ENCODE results near the gene E2F8.

DNA sequence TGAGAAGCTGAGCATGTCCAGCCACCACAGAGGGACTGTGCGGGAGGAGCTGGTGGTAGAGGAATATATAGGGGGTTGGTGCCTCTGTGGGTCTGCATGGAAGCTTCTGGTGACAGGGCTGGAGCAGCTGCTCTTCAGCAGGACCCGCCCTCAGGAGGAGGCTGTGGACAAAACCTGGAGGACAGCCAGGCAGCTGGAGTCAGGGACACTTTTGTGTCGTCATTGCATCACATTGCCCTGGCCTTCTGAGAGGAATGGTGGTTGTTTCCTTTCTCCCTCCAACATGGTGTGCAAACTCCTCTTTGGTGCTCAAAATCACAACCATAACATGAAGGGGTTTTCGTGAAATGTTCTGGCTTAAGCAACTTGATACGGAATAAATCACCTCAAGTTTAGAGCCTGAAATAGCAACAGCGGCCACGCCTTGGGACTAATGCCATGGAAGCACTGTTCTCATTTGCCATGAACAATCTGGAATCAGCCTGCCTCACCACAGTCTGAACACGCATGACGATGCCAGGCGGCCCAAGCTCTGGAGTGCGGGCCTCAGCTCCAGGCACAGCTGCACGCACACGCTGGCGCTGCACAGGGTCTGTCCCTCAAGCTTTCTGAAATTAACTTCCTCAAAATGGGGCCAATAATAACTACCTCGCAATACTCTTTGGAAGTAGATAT, 21.8 kb downstream of the E2F8 start:
- TF ChIP-seq POLR2A (IDR thresholded peaks at IDR 0.05; ENCODE audit: low read depth, low read length) (no peak), SPI1 (IDR thresholded peaks at IDR 0.05; ENCODE audit: low read depth, low read length) (no peak), PAX5 (IDR thresholded peaks at IDR 0.05; ENCODE audit: insufficient read depth, low read length, severe bottlenecking) (no peak)

All from GM12891 (cell line).